ENCODE measurements around the gene IRF2BPL. TPM values are rescaled to one million over a fixed set of nuclear protein-coding genes. Genes with fewer than 3 reads are reported as not detected.

Gene IRF2BPL
- total and polyA plus RNA-seq, 2 of the 8 experiments (the other 6 are each of a cell fraction or from before 2014, with no cell fraction given) = 18.8 to 57.0 TPM

DNA sequence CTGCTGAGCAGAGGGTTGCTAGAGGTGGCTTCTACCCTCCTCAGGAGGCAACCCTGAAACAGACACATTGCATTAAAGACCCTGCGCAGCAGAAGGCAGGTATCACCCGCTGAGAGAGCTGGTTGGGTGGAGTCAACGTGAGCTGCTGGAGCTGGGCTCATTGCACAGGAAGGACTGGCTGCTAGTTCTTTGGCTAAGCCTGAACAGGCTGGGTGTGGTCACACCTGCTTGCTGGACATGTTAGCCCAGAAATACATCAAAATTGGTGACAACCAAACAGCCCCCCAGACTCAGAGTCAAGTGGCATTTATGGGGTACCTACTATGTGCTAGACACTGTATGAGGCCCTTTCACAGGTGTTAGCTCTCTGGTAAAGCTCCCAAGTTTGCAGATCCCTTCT lies 33.8 kb upstream of the IRF2BPL start:
- H2BK15ac ChIP-seq (ENCODE audit: low read length) = no peak overlapping the region
- no peak overlapping the region for H2AK5ac ChIP-seq (ENCODE audit: low read depth, low read length)
- H2BK20ac ChIP-seq (ENCODE audit: low read length) = peak overlapping the region; percentile 52; the same call in 1 of the 2 replicates
- no peaks in the 10 kb centered on the region for H3K36me3 ChIP-seq (ENCODE audit: control insufficient read depth in 2 of 4, insufficient read depth in 4 of 4, low read length in 3 of 4)
- no peaks in the 10 kb centered on the region for H4K20me1 ChIP-seq (replicated peaks in 1 of 2; ENCODE audit: control insufficient read depth in 1 of 2, insufficient read depth in 2 of 2, low read length in 2 of 2)
- no peak overlapping the region for H3K4ac ChIP-seq (replicated peaks; ENCODE audit: insufficient read length, low read depth, low read length)
- no peak overlapping the region for H3K18ac ChIP-seq (ENCODE audit: extremely low read depth, low read length)
- H3K4me2 ChIP-seq (ENCODE audit: insufficient read depth in 1 of 2, low read depth in 2 of 2, low read length in 2 of 2) = no peak overlapping the region
- no peak overlapping the region for H2BK12ac ChIP-seq (ENCODE audit: low read depth, low read length)
- H3K4me1 ChIP-seq (replicated peaks in 1 of 4; ENCODE audit: control insufficient read depth in 3 of 4, insufficient read depth in 4 of 4, low read length in 3 of 4) = peaks cover 3 to 12% (median 4%) of the 10 kb centered on the region in 4 experiments; a peak in 5 of 7 replicates
- H4K91ac ChIP-seq (replicated peaks; ENCODE audit: insufficient read length, low read length) = no peak overlapping the region
- H4K8ac ChIP-seq (ENCODE audit: extremely low read depth, insufficient read depth, low read length) = no peak overlapping the region; the same call in 1 of the 2 replicates
- FAIRE-seq (no peak), DNase-seq (ENCODE audit: low read depth in 1 of 2, low spot score in 2 of 2) (no peak)
- no peaks in the 10 kb centered on the region for H3K9me3 ChIP-seq (ENCODE audit: insufficient read depth in 2 of 2, low read depth in 1 of 2, low read length in 1 of 2)
- H3K79me2 ChIP-seq (ENCODE audit: control insufficient read depth in 1 of 2, insufficient read depth in 2 of 2, low read length in 2 of 2) = no peaks in the 10 kb centered on the region
- ChIA-PET POLR2A (ENCODE audit: partially characterized antibody) (interaction anchor here (0.5 kb wide), 1 partner anchor 23 kb away, joined by 3 read pairs; no protein-coding TSS in a partner anchor), CTCF (ENCODE audit: partially characterized antibody) (interaction anchor here (1.1 to 9.2 kb wide), 11 partner anchors 8 to 187 kb away, joined by 3 to 258 read pairs (median 8); no protein-coding TSS in a partner anchor)
- WGBS, 2 experiments (ENCODE audit: extremely low coverage in 1 of 2, insufficient coverage in 1 of 2, insufficient read length in 1 of 2, insufficient replicate concordance in 2 of 2, low coverage in 1 of 2, low lambda C conversion rate in 2 of 2, missing lambda C conversion rate in 1 of 2) = 94% methylated on average over 3 of the region's 3 CpGs; no CpG with 5 or more reads in 1 of the 2 experiments
- no peak overlapping the region for H3K14ac ChIP-seq (ENCODE audit: insufficient read length)
- no peaks in the 10 kb centered on the region for H3K27me3 ChIP-seq (replicated peaks in 1 of 4; ENCODE audit: control insufficient read depth in 3 of 4, extremely low read depth in 1 of 4, insufficient read depth in 3 of 4, low read length in 3 of 4)
- 0 out of 2 replicates have a peak overlapping the region, but pooled peaks have one; percentile 7 for H2AFZ ChIP-seq (ENCODE audit: low read length)
- H3K27ac ChIP-seq (ENCODE audit: low read depth, low read length) = no peak overlapping the region
- no peaks in the 10 kb centered on the region for H3K23me2 ChIP-seq (ENCODE audit: low read depth, low read length)
- no peak for TF ChIP-seq MAFK (IDR thresholded peaks at IDR 0.05; ENCODE audit: low read depth, low read length)
- TF ChIP-seq ASH2L (IDR thresholded peaks at IDR 0.05; ENCODE audit: low read length) = no peak
- TF ChIP-seq BCL11A (IDR thresholded peaks at IDR 0.05; ENCODE audit: low read depth in 2 of 2, low read length in 2 of 2) = no peak
- TF ChIP-seq SIRT6 (IDR thresholded peaks at IDR 0.05; ENCODE audit: low read length) = no peak
- H3K56ac ChIP-seq (replicated peaks; ENCODE audit: insufficient read length, low read depth, low read length) = no peak overlapping the region
- H2BK5ac ChIP-seq (ENCODE audit: low read depth, low read length) = no peak overlapping the region
- no peak overlapping the region for H3K4me3 ChIP-seq (ENCODE audit: extremely low read depth in 1 of 4, insufficient read depth in 2 of 4, low read depth in 3 of 4, low read length in 4 of 4)
- H4K5ac ChIP-seq (ENCODE audit: insufficient read length, low read depth, low read length) = no peak overlapping the region
- H3K9ac ChIP-seq (replicated peaks in 1 of 4; ENCODE audit: extremely low read depth in 1 of 4, low read depth in 3 of 4, low read length in 3 of 4) = no peak overlapping the region
- no peak overlapping the region for H2BK120ac ChIP-seq (replicated peaks; ENCODE audit: low read depth, low read length)
- H3K23ac ChIP-seq (ENCODE audit: insufficient read length) = no peak overlapping the region
- H3K79me1 ChIP-seq (ENCODE audit: low read depth, low read length) = no peaks in the 10 kb centered on the region
